ENCODE data around the gene ICAM2.

The ICAM2 gene

GRCh38 chr17:64020056-64020766 lies at the start of gene ICAM2:
ICAM2 (minus strand) TSS chr17:64020633; CDS start chr17:64006691, 13,942 bp downstream.
- DNase-seq (ENCODE audit: low read depth in 2 of 3, low spot score in 2 of 3): peak; percentile 65 to 68 (median 67)

- DNase-seq (ENCODE audit: low read depth in 2 of 3, low spot score in 2 of 3): no peak
These were observed 49.8 kb upstream of the ICAM2 start for GRCh38 chr17:64070213-64070612.

- DNase-seq (ENCODE audit: low read depth in 2 of 3, low spot score in 2 of 3): no peak
These were observed 48.7 kb upstream of the ICAM2 start for GRCh38 chr17:64069143-64069542.

- no peak for DNase-seq (ENCODE audit: low read depth in 2 of 3, low spot score in 2 of 3)
These were observed 47.2 kb upstream of the ICAM2 start for GRCh38 chr17:64067657-64068056.

GRCh38 chr17:64066716-64067115 lies 46.3 kb upstream of the ICAM2 start:
- no peak for DNase-seq (ENCODE audit: low read depth in 2 of 3, low spot score in 2 of 3)

GRCh38 chr17:64065161-64065560 lies 44.7 kb upstream of the ICAM2 start:
- DNase-seq (ENCODE audit: low read depth in 2 of 3, low spot score in 2 of 3): no peak

- DNase-seq (ENCODE audit: low read depth in 2 of 3, low spot score in 2 of 3): no peak
These were observed 43.9 kb upstream of the ICAM2 start for GRCh38 chr17:64064331-64064730.

GRCh38 chr17:64063766-64064224 lies 43.4 kb upstream of the ICAM2 start:
- DNase-seq (ENCODE audit: low read depth in 2 of 3, low spot score in 2 of 3): no peak

- DNase-seq (ENCODE audit: low read depth in 2 of 3, low spot score in 2 of 3): no peak
These were observed 42.7 kb upstream of the ICAM2 start for GRCh38 chr17:64063088-64063487.

- no peak for DNase-seq (ENCODE audit: low read depth in 2 of 3, low spot score in 2 of 3)
These were observed 40.9 kb upstream of the ICAM2 start for GRCh38 chr17:64061178-64061898.

- no peak for DNase-seq (ENCODE audit: low read depth in 2 of 3, low spot score in 2 of 3)
These were observed 39.9 kb upstream of the ICAM2 start for GRCh38 chr17:64060331-64060730.

- DNase-seq (ENCODE audit: low read depth in 2 of 3, low spot score in 2 of 3): no peak
These were observed 39.3 kb upstream of the ICAM2 start for GRCh38 chr17:64059756-64060155.

- DNase-seq (ENCODE audit: low read depth in 2 of 3, low spot score in 2 of 3): no peak
These were observed 38.2 kb upstream of the ICAM2 start for GRCh38 chr17:64058621-64059020.

GRCh38 chr17:64057701-64058263 lies 37.3 kb upstream of the ICAM2 start:
- DNase-seq (ENCODE audit: low read depth in 2 of 3, low spot score in 2 of 3): no peak

GRCh38 chr17:64056269-64057005 lies 36.0 kb upstream of the ICAM2 start:
- DNase-seq (ENCODE audit: low read depth in 2 of 3, low spot score in 2 of 3): no peak

- DNase-seq (ENCODE audit: low read depth in 2 of 3, low spot score in 2 of 3): no peak
These were observed 35.0 kb upstream of the ICAM2 start for GRCh38 chr17:64055183-64056142.

- DNase-seq (ENCODE audit: low read depth in 2 of 3, low spot score in 2 of 3): no peak
These were observed 33.9 kb upstream of the ICAM2 start for GRCh38 chr17:64054304-64054703.

GRCh38 chr17:64053101-64053500 lies 32.7 kb upstream of the ICAM2 start:
- no peak for DNase-seq (ENCODE audit: low read depth in 2 of 3, low spot score in 2 of 3)

GRCh38 chr17:64051153-64051552 lies 30.7 kb upstream of the ICAM2 start:
- DNase-seq (ENCODE audit: low read depth in 2 of 3, low spot score in 2 of 3): no peak

- no peak for DNase-seq (ENCODE audit: low read depth in 2 of 3, low spot score in 2 of 3)
These were observed 28.4 kb upstream of the ICAM2 start for GRCh38 chr17:64048805-64049204.
